Measurements from ENCODE around the gene HARBI1. TPM values are rescaled to one million over a fixed set of nuclear protein-coding genes. Genes with fewer than 3 reads are reported as not detected.

Gene HARBI1
- total and polyA plus RNA-seq, 10 of the 15 experiments (the other 5 are each of a cell fraction or from before 2014, with no cell fraction given), result 3.6 to 8.4 (median 5.2) TPM

DNA sequence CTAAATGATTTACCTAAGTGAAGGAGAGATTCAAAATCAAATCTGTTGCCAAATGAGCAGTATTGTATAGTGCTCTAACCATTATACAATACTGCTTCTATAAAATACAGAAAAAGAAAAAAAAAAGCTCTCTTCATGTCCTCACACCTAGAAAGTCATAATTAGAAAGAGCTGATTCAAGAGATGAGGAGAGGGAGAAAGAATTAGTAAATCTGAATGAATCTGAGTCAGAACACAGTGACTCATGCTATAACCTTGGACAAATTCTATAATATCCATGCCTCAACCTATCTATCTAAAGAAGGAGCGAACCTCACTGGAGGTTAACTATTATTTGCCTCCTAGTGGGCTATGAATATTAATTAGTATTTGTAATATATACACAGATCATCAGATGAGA is 52.6 kb downstream of the HARBI1 start:
- Histone ChIP-seq H3K4me3 (no peak overlapping the region), H3K9me3 (replicated peaks; ENCODE audit: control insufficient read depth, insufficient read depth, low read length) (no peaks in the 10 kb centered on the region; the same call in 2 of the 3 replicates), H3K4me1 (ENCODE audit: control insufficient read depth, insufficient read depth, low read length) (no peaks in the 10 kb centered on the region), H3K36me3 (ENCODE audit: control insufficient read depth in 2 of 2, insufficient read depth in 2 of 2, low read length in 1 of 2) (no peaks in the 10 kb centered on the region; a peak in 3 of 4 replicates), H3K4me2 (ENCODE audit: control insufficient read depth, insufficient read depth) (no peak overlapping the region), H4K20me1 (ENCODE audit: control insufficient read depth, insufficient read depth) (no peaks in the 10 kb centered on the region), H3K27me3 (replicated peaks in 1 of 2; ENCODE audit: control insufficient read depth in 2 of 2, insufficient read depth in 2 of 2, low read length in 1 of 2) (no peaks in the 10 kb centered on the region), H2AFZ (ENCODE audit: control insufficient read depth, low read depth, low read length) (no peak overlapping the region), H3K9ac (ENCODE audit: control insufficient read depth, insufficient read depth, low read length) (no peak overlapping the region), H3K27ac (ENCODE audit: control insufficient read depth, insufficient read depth) (no peak overlapping the region), H3K79me2 (ENCODE audit: control insufficient read depth, insufficient read depth, low read length) (peaks cover 63% of the 10 kb centered on the region)
- SMC1A ChIA-PET (ENCODE audit: uncharacterized antibody, unreplicated experiment), result no interaction called here
- DNase-seq (ENCODE audit: low read depth, low spot score) (no peak), FAIRE-seq (no peak), ATAC-seq (no peak)
- RAD21 ChIA-PET (ENCODE audit: unreplicated experiment), result interaction anchor here (1.0 kb wide), 1 partner anchor 9 kb away, joined by 4 read pairs; no protein-coding TSS in a partner anchor
- in situ Hi-C loops (cut with MboI), result no loop called here
- no TSS peak for BruUV-seq (replicated peaks)
- 46% methylated on average over 1 of the region's 1 CpG for WGBS (ENCODE audit: insufficient coverage, insufficient replicate concordance, low lambda C conversion rate, missing lambda C conversion rate)
- TF ChIP-seq CHD2 (IDR thresholded peaks at IDR 0.05; ENCODE audit: borderline replicate concordance, low read depth, low read length), result no peak
- no peak for TF ChIP-seq POLR2A (IDR thresholded peaks at IDR 0.05; ENCODE audit: low read depth, low read length)
- TF ChIP-seq JUNB (IDR thresholded peaks at IDR 0.05), result peak; percentile 58
- 0 out of 2 replicates have a peak, but pooled peaks have one; percentile 17 for TF ChIP-seq NFIC (IDR thresholded peaks at IDR 0.05; ENCODE audit: low read depth, low read length)
- no peak for TF ChIP-seq SMC3 (IDR thresholded peaks at IDR 0.05; ENCODE audit: borderline replicate concordance, low read length)
- TF ChIP-seq, protein P1, sequence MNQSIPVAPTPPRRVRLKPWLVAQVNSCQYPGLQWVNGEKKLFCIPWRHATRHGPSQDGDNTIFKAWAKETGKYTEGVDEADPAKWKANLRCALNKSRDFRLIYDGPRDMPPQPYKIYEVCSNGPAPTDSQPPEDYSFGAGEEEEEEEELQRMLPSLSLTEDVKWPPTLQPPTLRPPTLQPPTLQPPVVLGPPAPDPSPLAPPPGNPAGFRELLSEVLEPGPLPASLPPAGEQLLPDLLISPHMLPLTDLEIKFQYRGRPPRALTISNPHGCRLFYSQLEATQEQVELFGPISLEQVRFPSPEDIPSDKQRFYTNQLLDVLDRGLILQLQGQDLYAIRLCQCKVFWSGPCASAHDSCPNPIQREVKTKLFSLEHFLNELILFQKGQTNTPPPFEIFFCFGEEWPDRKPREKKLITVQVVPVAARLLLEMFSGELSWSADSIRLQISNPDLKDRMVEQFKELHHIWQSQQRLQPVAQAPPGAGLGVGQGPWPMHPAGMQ (IDR thresholded peaks at IDR 0.05; ENCODE audit: borderline replicate concordance), result no peak
- TF ChIP-seq, protein P2, sequence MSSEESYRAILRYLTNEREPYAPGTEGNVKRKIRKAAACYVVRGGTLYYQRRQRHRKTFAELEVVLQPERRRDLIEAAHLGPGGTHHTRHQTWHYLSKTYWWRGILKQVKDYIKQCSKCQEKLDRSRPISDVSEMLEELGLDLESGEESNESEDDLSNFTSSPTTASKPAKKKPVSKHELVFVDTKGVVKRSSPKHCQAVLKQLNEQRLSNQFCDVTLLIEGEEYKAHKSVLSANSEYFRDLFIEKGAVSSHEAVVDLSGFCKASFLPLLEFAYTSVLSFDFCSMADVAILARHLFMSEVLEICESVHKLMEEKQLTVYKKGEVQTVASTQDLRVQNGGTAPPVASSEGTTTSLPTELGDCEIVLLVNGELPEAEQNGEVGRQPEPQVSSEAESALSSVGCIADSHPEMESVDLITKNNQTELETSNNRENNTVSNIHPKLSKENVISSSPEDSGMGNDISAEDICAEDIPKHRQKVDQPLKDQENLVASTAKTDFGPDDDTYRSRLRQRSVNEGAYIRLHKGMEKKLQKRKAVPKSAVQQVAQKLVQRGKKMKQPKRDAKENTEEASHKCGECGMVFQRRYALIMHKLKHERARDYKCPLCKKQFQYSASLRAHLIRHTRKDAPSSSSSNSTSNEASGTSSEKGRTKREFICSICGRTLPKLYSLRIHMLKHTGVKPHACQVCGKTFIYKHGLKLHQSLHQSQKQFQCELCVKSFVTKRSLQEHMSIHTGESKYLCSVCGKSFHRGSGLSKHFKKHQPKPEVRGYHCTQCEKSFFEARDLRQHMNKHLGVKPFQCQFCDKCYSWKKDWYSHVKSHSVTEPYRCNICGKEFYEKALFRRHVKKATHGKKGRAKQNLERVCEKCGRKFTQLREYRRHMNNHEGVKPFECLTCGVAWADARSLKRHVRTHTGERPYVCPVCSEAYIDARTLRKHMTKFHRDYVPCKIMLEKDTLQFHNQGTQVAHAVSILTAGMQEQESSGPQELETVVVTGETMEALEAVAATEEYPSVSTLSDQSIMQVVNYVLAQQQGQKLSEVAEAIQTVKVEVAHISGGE (CRISPR knock-in tag; IDR thresholded peaks at IDR 0.05), result no peak
- TF ChIP-seq, protein P3, sequence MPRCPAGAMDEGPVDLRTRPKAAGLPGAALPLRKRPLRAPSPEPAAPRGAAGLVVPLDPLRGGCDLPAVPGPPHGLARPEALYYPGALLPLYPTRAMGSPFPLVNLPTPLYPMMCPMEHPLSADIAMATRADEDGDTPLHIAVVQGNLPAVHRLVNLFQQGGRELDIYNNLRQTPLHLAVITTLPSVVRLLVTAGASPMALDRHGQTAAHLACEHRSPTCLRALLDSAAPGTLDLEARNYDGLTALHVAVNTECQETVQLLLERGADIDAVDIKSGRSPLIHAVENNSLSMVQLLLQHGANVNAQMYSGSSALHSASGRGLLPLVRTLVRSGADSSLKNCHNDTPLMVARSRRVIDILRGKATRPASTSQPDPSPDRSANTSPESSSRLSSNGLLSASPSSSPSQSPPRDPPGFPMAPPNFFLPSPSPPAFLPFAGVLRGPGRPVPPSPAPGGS (IDR thresholded peaks at IDR 0.05; ENCODE audit: borderline replicate concordance, insufficient read depth, low read depth, low read length, poor library complexity, severe bottlenecking), result peak; percentile 49
- TF ChIP-seq SMARCA5 (IDR thresholded peaks at IDR 0.05), result no peak
- TF ChIP-seq HDAC2 (IDR thresholded peaks at IDR 0.05), result no peak
- no peak for TF ChIP-seq BACH1 (IDR thresholded peaks at IDR 0.05; ENCODE audit: borderline replicate concordance)
- TF ChIP-seq TCF12 (IDR thresholded peaks at IDR 0.05; ENCODE audit: low read depth, low read length), result no peak
- no peak for TF ChIP-seq STAT1 (conservative IDR thresholded peaks at IDR 0.05)
- no peak for TF ChIP-seq CBX5 (IDR thresholded peaks at IDR 0.05; ENCODE audit: low read depth)
- POLR2A ChIA-PET, result no interaction called here
- intact Hi-C loops (cut with micrococcal nuclease; ENCODE audit: unreplicated experiment), result no loop called here
- CTCF ChIA-PET, result no interaction called here
